ENCODE results near the gene CERKL.

Gene CERKL

DNA sequence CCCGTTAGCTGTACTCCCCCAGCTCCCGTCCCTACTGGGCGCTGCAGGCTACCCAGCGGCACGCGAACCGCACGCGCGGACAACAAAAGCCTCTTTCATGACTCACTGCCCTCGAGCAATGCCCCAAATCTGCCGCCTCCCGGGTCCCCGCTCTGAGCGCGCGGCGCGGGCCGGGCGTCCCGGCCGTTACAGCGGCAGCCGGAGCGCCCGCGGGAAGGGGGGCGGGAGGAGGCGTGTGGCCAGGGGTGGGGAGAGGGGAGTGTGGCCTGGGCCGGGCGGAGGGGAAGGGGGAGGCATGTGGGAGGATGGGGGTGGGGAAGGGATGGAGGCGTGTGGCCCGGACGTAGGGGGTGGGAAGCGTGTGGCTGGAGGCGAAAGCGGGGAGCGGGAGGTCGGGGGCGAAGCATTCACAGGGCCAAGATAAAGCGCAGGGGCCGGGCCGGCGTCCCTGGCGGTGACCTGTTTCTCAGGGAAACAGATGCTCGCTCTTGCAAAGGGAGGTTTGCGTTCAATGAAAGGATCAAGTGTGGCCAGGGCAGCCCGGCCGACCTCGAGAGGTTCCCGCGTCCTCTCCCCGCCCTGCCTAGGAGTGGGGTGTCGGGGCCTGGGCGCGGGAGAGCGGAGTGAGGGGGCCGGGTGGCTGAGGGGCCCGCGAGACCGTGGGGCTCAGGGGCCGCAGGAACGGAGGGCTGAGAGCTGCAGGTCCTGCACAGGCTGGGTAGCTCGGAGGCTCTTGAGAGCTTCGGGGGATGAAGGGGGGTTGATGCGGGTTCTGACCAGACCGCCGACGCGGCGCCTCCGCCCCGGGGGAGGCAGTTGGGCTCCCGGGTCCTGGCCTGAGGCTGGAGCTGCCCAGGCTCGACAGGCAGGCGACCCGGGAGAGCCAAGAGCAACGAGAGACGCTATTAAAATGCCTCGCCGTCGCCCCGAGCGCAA is 26.9 kb upstream of the CERKL start:
- peaks cover 19% of the 10 kb centered on the region for H3K4me1 ChIP-seq (ENCODE audit: control insufficient read depth, insufficient read depth, low read length)
- no peak overlapping the region for H3K9ac ChIP-seq (ENCODE audit: low read length in 2 of 2)
- no peaks in the 10 kb centered on the region for H3K36me3 ChIP-seq (ENCODE audit: control insufficient read depth in 2 of 2, insufficient read depth in 2 of 2, low read length in 2 of 2)
- no peak overlapping the region for H3K27ac ChIP-seq (ENCODE audit: low read length)
- peaks cover 55 to 71% of the 10 kb centered on the region in 2 donors for H3K27me3 ChIP-seq (ENCODE audit: control insufficient read depth in 1 of 2, insufficient read depth in 2 of 2, low read length in 2 of 2)
- peak overlapping the region in 1 of 2 donors; percentile 40 for H3K4me3 ChIP-seq (ENCODE audit: low read length in 2 of 2)
- H3K9me3 ChIP-seq (ENCODE audit: control insufficient read depth in 2 of 2, low read length in 2 of 2), result peaks cover 0 to 3% of the 10 kb centered on the region in 2 donors

DNA sequence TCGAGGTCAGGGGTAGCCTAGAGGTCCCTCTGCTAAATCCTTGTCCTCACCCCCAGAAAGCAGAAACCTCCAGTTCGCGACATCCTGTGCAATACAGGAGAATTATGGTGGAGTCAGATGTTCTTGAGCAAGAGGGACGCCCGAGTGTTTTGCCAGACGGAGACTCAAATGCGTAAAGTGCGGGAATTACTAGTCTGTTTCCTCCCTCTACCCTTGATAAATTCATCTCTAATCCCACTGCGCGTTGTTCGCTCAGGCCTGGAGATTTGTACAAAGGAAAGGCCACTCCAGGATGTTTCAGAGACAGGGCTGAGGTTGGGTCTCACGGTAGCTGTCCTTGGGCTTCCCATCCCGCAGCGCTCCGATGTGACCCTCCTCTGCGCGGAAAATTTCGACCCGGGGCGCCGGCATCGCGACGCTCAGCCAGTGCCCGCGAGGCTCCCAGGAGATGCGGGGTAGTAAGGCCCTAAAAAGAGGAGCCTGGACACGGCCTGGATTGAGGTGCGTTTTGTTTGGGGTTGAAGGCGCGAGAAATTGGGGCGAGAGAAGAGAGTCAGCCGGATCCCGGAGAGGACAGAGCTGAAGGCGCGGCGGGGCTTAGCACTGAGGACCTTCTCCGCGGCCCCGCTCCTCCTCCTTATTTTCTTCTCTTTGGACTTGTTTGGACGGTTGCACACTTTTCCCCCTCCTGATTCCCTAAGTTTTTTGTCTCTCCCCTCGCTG is 26.1 kb upstream of the CERKL start:
- Histone ChIP-seq H3K9ac (ENCODE audit: low read length in 2 of 2) (no peak overlapping the region), H3K4me3 (ENCODE audit: low read length in 2 of 2) (peak overlapping the region in 1 of 2 donors; percentile 40), H3K27ac (ENCODE audit: low read length) (no peak overlapping the region), H3K36me3 (ENCODE audit: control insufficient read depth in 2 of 2, insufficient read depth in 2 of 2, low read length in 2 of 2) (no peaks in the 10 kb centered on the region), H3K4me1 (ENCODE audit: control insufficient read depth, insufficient read depth, low read length) (peaks cover 19% of the 10 kb centered on the region), H3K27me3 (ENCODE audit: control insufficient read depth in 1 of 2, insufficient read depth in 2 of 2, low read length in 2 of 2) (peaks cover 61 to 76% of the 10 kb centered on the region in 2 donors), H3K9me3 (ENCODE audit: control insufficient read depth in 2 of 2, low read length in 2 of 2) (peaks cover 0 to 3% of the 10 kb centered on the region in 2 donors)

DNA sequence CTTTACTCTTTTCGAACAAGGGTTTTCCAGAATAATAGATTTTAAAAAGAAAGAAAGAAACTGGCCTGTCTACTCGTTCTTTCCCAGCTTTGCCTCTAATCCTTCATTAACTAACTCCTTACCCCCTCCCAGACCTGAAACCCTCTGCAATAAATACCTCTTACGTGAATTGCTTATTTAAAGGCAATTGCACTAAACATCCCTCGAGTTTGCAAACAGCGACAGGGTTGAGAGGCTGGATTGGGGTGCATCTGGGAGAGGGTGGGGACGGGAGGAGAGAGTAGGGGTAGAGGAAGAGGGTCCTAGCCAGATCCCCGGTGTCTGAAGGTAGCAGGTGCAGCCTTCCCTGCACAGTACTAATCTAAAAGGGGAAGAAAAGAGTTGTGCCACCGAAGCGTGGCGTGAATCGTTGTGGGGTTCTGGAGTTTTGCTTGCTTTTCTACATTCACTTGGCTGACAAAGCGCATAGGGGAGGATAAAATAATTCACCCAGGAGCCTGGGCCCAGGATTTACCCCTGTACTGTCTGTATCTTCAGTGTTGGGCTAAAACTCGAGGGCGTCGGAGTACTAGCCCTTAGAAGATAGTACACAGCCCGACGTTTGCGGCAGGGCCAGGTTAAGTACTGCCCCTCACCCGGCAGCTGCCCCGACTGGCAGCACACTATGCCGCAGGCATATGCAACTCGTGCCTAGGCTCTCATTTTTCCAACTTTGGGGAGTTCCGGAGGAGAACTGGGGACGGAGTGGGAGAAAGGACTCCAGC is 25.3 kb upstream of the CERKL start:
- H3K27me3 ChIP-seq (ENCODE audit: control insufficient read depth in 1 of 2, insufficient read depth in 2 of 2, low read length in 2 of 2), result peaks cover 66 to 82% of the 10 kb centered on the region in 2 donors
- H3K4me3 ChIP-seq (ENCODE audit: low read length in 2 of 2), result no peak overlapping the region
- no peaks in the 10 kb centered on the region for H3K36me3 ChIP-seq (ENCODE audit: control insufficient read depth in 2 of 2, insufficient read depth in 2 of 2, low read length in 2 of 2)
- no peak overlapping the region for H3K9ac ChIP-seq (ENCODE audit: low read length in 2 of 2)
- no peak overlapping the region for H3K27ac ChIP-seq (ENCODE audit: low read length)
- peaks cover 0 to 3% of the 10 kb centered on the region in 2 donors for H3K9me3 ChIP-seq (ENCODE audit: control insufficient read depth in 2 of 2, low read length in 2 of 2)
- H3K4me1 ChIP-seq (ENCODE audit: control insufficient read depth, insufficient read depth, low read length), result peaks cover 19% of the 10 kb centered on the region

DNA sequence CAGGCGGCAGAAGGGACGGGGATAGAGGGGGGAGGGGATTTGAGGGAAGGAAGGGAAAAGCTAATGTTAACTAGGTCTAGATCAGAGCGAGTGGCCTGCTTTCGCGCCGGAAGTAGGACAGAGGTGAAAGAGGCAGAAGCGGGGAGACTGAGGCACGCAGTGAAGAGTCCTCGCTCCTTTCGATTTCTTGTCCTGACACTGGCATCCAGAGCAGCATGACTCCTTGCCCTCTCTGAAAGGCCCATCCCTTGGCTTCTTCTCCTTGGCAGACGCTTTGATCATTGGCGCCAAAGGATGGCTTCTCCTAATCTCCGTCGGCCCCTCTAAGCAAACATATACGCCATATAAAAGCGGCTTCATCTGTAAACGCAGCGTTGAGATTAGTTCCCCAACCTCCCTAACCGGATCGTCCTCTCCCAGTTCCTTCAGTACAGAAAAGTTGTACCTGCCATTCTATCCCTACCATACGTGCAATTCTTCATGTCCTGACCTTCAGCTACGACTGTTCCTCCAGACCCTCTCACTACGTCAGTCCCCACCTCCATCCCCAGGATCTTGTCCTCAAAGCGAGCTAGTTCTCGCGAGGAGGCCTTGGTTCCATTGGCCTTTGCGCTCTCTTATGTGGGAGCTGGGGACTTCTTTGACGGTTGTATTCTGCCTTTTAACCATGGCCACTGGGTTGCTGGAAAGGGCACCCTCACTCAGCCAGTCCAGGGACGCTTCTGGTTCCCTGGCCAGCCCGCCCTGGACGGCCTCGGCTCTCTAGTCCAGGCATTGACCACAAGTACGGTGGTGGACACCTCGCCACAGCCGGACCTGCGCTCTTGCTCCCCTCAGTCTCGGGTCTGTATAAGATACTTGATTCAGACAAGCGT is 24.3 kb upstream of the CERKL start:
- peak overlapping the region; percentile 21 to 44 for H3K4me3 ChIP-seq (ENCODE audit: low read length in 2 of 2)
- no peak overlapping the region for H3K27ac ChIP-seq (ENCODE audit: low read length)
- H3K27me3 ChIP-seq (ENCODE audit: control insufficient read depth in 1 of 2, insufficient read depth in 2 of 2, low read length in 2 of 2), result peaks cover 63 to 82% of the 10 kb centered on the region in 2 donors
- peaks cover 19% of the 10 kb centered on the region for H3K4me1 ChIP-seq (ENCODE audit: control insufficient read depth, insufficient read depth, low read length)
- no peaks in the 10 kb centered on the region for H3K36me3 ChIP-seq (ENCODE audit: control insufficient read depth in 2 of 2, insufficient read depth in 2 of 2, low read length in 2 of 2)
- peaks cover 0 to 3% of the 10 kb centered on the region in 2 donors for H3K9me3 ChIP-seq (ENCODE audit: control insufficient read depth in 2 of 2, low read length in 2 of 2)
- H3K9ac ChIP-seq (ENCODE audit: low read length in 2 of 2), result no peak overlapping the region

DNA sequence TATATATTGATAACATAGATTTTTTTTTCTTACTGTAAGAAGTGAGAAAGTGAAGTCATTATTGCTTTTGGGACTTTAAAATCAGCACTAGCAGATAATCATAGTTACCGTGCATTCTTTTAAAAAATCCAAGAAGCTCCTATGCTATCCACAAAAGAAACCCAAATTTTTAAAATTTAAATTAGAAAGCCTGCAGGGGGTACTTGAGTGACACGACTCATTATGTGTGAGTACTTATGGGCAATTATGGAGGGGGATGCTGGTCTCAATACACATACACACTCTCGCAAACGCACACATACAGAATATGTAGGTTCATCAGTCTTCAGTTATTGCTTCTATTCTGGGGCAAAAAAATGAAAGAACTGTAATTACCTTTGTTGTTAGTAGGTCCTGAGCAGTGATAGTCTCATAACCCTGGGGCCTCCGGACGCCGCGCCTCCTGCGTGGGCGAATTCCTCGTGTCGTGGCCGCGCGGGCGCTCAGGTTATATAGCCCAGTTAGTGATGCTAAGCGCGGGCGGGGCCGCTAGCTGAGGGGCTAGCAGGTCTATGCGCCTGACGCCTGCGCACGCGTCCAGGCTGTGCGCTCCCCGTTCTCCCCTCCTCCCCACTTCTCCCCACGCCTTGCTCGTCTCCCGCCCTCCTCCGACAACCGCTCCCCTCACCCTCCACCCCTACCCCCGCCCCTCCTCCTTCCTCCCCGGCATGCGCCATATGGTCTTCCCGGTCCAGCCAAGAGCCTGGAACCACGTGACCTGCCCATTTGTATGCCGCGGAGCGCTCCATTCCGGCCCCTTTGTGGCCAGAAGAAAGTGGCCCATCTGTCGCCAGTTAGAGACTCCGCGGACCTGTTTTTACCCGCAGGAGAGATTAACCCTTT is 23.4 kb upstream of the CERKL start, which contains the start of gene NEUROD1:
NEUROD1 (minus strand) TSS at position 463 of the 882 bp plus-strand sequence. CDS start 1,657 bp downstream, outside the sequence.
- peaks cover 60 to 79% of the 10 kb centered on the region in 2 donors for H3K27me3 ChIP-seq (ENCODE audit: control insufficient read depth in 1 of 2, insufficient read depth in 2 of 2, low read length in 2 of 2)
- no peaks in the 10 kb centered on the region for H3K36me3 ChIP-seq (ENCODE audit: control insufficient read depth in 2 of 2, insufficient read depth in 2 of 2, low read length in 2 of 2)
- peaks cover 19% of the 10 kb centered on the region for H3K4me1 ChIP-seq (ENCODE audit: control insufficient read depth, insufficient read depth, low read length)
- no peak within 1 kb of the TSS for H3K27ac ChIP-seq (ENCODE audit: low read length)
- H3K9ac ChIP-seq (ENCODE audit: low read length in 2 of 2), result no peak within 1 kb of the TSS
- H3K9me3 ChIP-seq (ENCODE audit: control insufficient read depth in 2 of 2, low read length in 2 of 2), result peaks cover 0 to 3% of the 10 kb centered on the region in 2 donors
- H3K4me3 ChIP-seq (ENCODE audit: low read length in 2 of 2), result peak within 1 kb of the TSS; percentile 21 to 44

DNA sequence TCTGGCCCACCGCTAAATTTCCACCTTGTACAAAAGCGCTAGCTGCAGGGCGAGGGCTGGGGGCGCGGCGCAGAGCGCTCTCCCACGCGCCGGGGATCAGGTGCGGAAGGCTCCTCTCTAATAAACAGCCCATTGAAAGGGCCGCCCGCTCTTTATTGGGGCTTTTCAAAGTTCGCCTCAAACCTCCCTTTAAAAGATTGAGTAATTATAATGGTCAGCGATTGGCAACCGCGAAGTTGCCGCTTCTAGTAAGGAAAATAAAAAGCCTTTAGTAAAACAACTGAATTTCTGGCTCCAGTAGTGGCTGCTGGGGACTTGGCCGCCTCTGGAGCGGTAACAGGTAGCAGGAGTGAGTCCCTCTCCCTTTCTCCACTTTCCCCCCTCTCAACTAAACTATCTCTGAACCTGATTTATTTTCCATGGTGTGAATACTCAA is 22.7 kb upstream of the CERKL start:
- Histone ChIP-seq H3K9me3 (ENCODE audit: control insufficient read depth in 2 of 2, low read length in 2 of 2) (peaks cover 0 to 3% of the 10 kb centered on the region in 2 donors), H3K4me1 (ENCODE audit: control insufficient read depth, insufficient read depth, low read length) (peaks cover 16% of the 10 kb centered on the region), H3K27me3 (ENCODE audit: control insufficient read depth in 1 of 2, insufficient read depth in 2 of 2, low read length in 2 of 2) (peaks cover 53 to 72% of the 10 kb centered on the region in 2 donors), H3K36me3 (ENCODE audit: control insufficient read depth in 2 of 2, insufficient read depth in 2 of 2, low read length in 2 of 2) (no peaks in the 10 kb centered on the region), H3K4me3 (ENCODE audit: low read length in 2 of 2) (no peak overlapping the region), H3K27ac (ENCODE audit: low read length) (no peak overlapping the region), H3K9ac (ENCODE audit: low read length in 2 of 2) (no peak overlapping the region)

DNA sequence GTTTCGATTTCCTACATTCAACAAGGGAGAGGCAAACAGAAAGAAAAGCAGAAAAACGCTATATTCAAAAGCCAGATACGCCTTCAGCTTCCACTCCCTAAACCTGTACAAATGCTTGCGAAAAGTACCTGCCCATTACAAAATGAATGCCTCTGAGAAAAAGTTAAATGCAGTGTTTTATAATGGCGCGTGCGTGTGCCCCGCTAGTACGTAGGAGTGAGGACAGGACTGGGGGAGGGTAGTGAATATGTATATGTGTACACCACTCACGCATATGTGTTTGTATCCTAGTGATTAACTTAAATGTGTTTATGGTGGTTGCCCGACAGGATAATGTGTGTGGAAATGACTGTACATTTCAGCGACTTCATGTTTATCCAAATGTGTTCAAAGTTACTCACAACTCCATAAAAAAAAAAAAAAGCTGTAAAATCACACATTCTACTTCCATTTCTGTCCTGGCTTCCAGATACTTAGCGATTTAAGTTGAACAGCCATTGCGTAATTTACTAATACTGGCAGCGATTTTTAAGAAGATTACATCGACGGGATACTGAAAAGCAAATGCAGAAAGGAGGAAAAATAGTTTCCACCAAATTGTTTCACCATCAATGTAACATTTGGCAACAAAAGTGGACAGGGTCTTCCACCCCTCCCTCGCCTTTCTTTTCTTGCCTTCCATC is 22.1 kb upstream of the CERKL start:
- Histone ChIP-seq H3K27ac (ENCODE audit: low read length) (no peak overlapping the region), H3K36me3 (ENCODE audit: control insufficient read depth in 2 of 2, insufficient read depth in 2 of 2, low read length in 2 of 2) (no peaks in the 10 kb centered on the region), H3K9ac (ENCODE audit: low read length in 2 of 2) (no peak overlapping the region), H3K4me1 (ENCODE audit: control insufficient read depth, insufficient read depth, low read length) (peaks cover 16% of the 10 kb centered on the region), H3K27me3 (ENCODE audit: control insufficient read depth in 1 of 2, insufficient read depth in 2 of 2, low read length in 2 of 2) (peaks cover 49 to 66% of the 10 kb centered on the region in 2 donors), H3K4me3 (ENCODE audit: low read length in 2 of 2) (no peak overlapping the region), H3K9me3 (ENCODE audit: control insufficient read depth in 2 of 2, low read length in 2 of 2) (peaks cover 0 to 3% of the 10 kb centered on the region in 2 donors)

DNA sequence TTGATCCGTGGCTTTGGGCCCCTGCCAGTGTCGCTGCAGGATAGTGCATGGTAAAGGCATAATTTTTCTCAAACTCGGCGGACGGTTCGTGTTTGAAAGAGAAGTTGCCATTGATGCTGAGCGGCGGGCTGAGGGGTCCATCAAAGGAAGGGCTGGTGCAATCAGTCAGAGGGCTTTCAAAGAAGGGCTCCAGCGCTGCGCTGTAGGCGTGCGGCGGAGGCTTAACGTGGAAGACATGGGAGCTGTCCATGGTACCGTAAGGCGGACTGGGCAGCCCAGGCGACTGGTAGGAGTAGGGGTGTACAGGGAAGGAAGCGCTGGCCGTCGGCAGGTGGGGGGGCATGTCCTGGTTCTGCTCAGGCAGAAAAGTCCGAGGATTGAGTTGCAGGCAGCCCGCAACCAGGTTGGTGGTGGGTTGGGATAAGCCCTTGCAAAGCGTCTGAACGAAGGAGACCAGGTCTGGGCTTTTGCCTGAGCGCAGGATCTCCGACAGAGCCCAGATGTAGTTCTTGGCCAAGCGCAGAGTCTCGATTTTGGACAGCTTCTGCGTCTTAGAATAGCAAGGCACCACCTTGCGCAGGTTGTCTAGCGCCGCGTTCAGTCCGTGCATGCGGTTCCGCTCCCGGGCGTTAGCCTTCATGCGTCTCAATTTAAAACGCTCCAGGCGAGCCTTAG is 21.1 kb upstream of the CERKL start:
- Histone ChIP-seq H3K4me1 (ENCODE audit: control insufficient read depth, insufficient read depth, low read length) (peaks cover 10% of the 10 kb centered on the region), H3K27me3 (ENCODE audit: control insufficient read depth in 1 of 2, insufficient read depth in 2 of 2, low read length in 2 of 2) (peaks cover 44 to 59% of the 10 kb centered on the region in 2 donors), H3K36me3 (ENCODE audit: control insufficient read depth in 2 of 2, insufficient read depth in 2 of 2, low read length in 2 of 2) (no peaks in the 10 kb centered on the region), H3K9me3 (ENCODE audit: control insufficient read depth in 2 of 2, low read length in 2 of 2) (peaks cover 0 to 3% of the 10 kb centered on the region in 2 donors), H3K4me3 (ENCODE audit: low read length in 2 of 2) (no peak overlapping the region), H3K9ac (ENCODE audit: low read length in 2 of 2) (no peak overlapping the region), H3K27ac (ENCODE audit: low read length) (no peak overlapping the region)
